ENCODE data around the gene BNIP1.
"Not testable (repeated sequence)": the region's sequence is repeated elsewhere in the genome, so short reads cannot be mapped to it uniquely, and the experiment has no call there.

The BNIP1 gene

DNA sequence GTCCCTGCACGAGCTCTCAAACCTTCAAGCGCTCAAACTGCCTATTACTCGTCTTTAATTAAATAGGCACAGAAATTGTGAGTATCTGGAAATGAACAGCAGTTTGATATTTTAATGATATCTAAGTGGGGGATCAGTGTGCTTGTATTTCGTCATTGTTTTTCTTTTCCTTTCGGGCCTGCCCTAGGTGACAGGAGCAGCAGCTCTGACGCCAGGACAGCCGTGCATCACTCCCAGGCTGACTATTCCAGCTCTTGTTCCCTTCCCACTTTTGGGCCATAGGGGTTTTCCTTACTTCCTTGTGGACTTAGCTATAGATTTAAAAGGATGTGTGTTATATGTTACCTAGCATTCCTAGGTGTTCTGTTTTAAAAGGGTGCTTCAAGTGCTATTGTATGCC, 9.5 kb downstream of the BNIP1 start:
- no peak overlapping the region for H2BK12ac ChIP-seq (ENCODE audit: low read length in 2 of 2)
- no peak overlapping the region for H3K27ac ChIP-seq (ENCODE audit: low read length, poor library complexity, severe bottlenecking)
- H4K91ac ChIP-seq (ENCODE audit: low read length): no peak overlapping the region
- H3K14ac ChIP-seq (ENCODE audit: low read length in 2 of 2): no peak overlapping the region
- H3K4me3 ChIP-seq (ENCODE audit: insufficient read depth in 1 of 2, low read depth in 1 of 2, low read length in 2 of 2): no peak overlapping the region
- no peak overlapping the region for H2AFZ ChIP-seq (ENCODE audit: low read depth, low read length)
- no peak overlapping the region for H3K18ac ChIP-seq (ENCODE audit: low read depth in 1 of 2, low read length in 2 of 2)
- no peak overlapping the region for H3K23ac ChIP-seq (ENCODE audit: low read length in 2 of 2)
- no peak overlapping the region for H2BK120ac ChIP-seq (ENCODE audit: low read depth, low read length)
- no peak overlapping the region for H4K8ac ChIP-seq (ENCODE audit: low read length)
- H2BK5ac ChIP-seq (ENCODE audit: low read depth, low read length, poor library complexity, severe bottlenecking): no peak overlapping the region
- H3K4me2 ChIP-seq (ENCODE audit: low read length, poor library complexity, severe bottlenecking): no peak overlapping the region
- no peaks in the 10 kb centered on the region for H3K9me3 ChIP-seq (ENCODE audit: control insufficient read depth, low read length)
- no peaks in the 10 kb centered on the region for H3K4me1 ChIP-seq (ENCODE audit: control insufficient read depth, insufficient read depth, low read depth, low read length)
- H3K27me3 ChIP-seq (ENCODE audit: control insufficient read depth in 1 of 2, insufficient read depth in 1 of 2, low read length in 2 of 2): no peaks in the 10 kb centered on the region
- 97% methylated on average over 7 of the region's 7 CpGs for WGBS
- no peak for DNase-seq
- no peak overlapping the region for H3K4ac ChIP-seq (ENCODE audit: low read depth in 1 of 2, low read length in 2 of 2)
- no peak overlapping the region for H2AK5ac ChIP-seq (ENCODE audit: low read length, severe bottlenecking)
- peaks cover 41 to 71% of the 10 kb centered on the region in 2 experiments for H3K36me3 ChIP-seq (ENCODE audit: control insufficient read depth in 1 of 2, insufficient read depth in 2 of 2, low read depth in 1 of 2, low read length in 2 of 2)
- no peak overlapping the region for H3K9ac ChIP-seq (ENCODE audit: low read length)
- no peak overlapping the region for H2BK15ac ChIP-seq (ENCODE audit: low read depth, poor library complexity, severe bottlenecking)
- H3K79me1 ChIP-seq (replicated peaks; ENCODE audit: low read length, poor library complexity, severe bottlenecking): peaks cover 18% of the 10 kb centered on the region

DNA sequence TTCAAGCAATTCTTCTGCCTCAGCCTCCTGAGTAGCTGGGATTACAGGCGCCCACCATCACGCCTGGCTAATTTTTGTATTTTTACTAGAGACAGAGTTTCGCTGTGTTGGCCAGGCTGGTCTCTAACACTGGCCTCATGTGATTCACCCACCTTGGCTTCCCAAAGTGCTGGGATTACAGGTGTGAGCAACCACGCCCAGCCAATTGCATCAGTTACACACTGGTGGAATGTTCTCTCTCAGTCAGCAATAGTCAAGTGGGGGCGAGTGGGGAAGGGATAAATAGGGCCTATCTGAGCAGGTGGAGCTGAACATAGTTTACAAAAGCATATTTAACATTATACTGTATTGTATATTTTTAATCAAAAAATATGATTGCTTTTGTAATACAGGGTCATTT, 10.3 kb downstream of the BNIP1 start:
- H4K91ac ChIP-seq (ENCODE audit: low read length); H3K9ac ChIP-seq (ENCODE audit: low read length); H4K8ac ChIP-seq (ENCODE audit: low read length); H2AK5ac ChIP-seq (ENCODE audit: low read length, severe bottlenecking); H2BK15ac ChIP-seq (ENCODE audit: low read depth, poor library complexity, severe bottlenecking); H3K14ac ChIP-seq (ENCODE audit: low read length in 2 of 2); H2BK120ac ChIP-seq (ENCODE audit: low read depth, low read length); H3K4me3 ChIP-seq (ENCODE audit: insufficient read depth in 1 of 2, low read depth in 1 of 2, low read length in 2 of 2); H3K27me3 ChIP-seq (ENCODE audit: control insufficient read depth in 1 of 2, insufficient read depth in 1 of 2, low read length in 2 of 2); H3K27ac ChIP-seq (ENCODE audit: low read length, poor library complexity, severe bottlenecking); H3K9me3 ChIP-seq (ENCODE audit: control insufficient read depth, low read length); H3K18ac ChIP-seq (ENCODE audit: low read depth in 1 of 2, low read length in 2 of 2); DNase-seq; H3K4me1 ChIP-seq (ENCODE audit: control insufficient read depth, insufficient read depth, low read depth, low read length); H2BK12ac ChIP-seq (ENCODE audit: low read length in 2 of 2); H3K4ac ChIP-seq (ENCODE audit: low read depth in 1 of 2, low read length in 2 of 2); H2AFZ ChIP-seq (ENCODE audit: low read depth, low read length); H3K4me2 ChIP-seq (ENCODE audit: low read length, poor library complexity, severe bottlenecking); H2BK5ac ChIP-seq (ENCODE audit: low read depth, low read length, poor library complexity, severe bottlenecking); H3K23ac ChIP-seq (ENCODE audit: low read length in 2 of 2): not testable (repeated sequence)
- Histone ChIP-seq H3K36me3 (ENCODE audit: control insufficient read depth in 1 of 2, insufficient read depth in 2 of 2, low read depth in 1 of 2, low read length in 2 of 2) (peaks cover 39 to 68% of the 10 kb centered on the region in 2 experiments), H3K79me1 (replicated peaks; ENCODE audit: low read length, poor library complexity, severe bottlenecking) (peaks cover 15% of the 10 kb centered on the region)
- WGBS: 99% methylated on average over 4 of the region's 5 CpGs

DNA sequence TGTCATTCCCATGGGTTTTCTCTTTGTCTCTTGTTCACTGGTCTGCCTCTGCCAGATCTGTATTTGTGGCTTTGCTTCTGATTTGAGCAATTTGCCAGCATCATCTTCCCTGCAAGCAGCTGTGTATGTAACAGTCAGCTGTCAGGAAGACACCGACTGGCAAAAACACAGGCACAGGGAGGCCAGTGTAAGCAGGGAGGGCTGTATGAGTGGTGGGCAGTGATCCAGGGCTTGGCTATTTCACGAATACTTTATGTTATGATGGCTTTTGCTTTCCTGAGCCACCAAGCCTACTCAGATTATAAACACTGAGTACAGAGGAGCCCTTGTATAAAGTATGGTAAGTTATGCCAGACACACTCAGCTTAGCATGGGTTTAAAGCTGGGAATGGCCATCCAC, 11.6 kb downstream of the BNIP1 start:
- Histone ChIP-seq H3K27me3 (ENCODE audit: control insufficient read depth in 1 of 2, insufficient read depth in 1 of 2, low read length in 2 of 2) (no peaks in the 10 kb centered on the region), H2BK5ac (ENCODE audit: low read depth, low read length, poor library complexity, severe bottlenecking) (no peak overlapping the region), H3K4me2 (ENCODE audit: low read length, poor library complexity, severe bottlenecking) (no peak overlapping the region), H4K8ac (ENCODE audit: low read length) (no peak overlapping the region), H3K18ac (ENCODE audit: low read depth in 1 of 2, low read length in 2 of 2) (no peak overlapping the region), H2AFZ (ENCODE audit: low read depth, low read length) (no peak overlapping the region), H3K4me3 (ENCODE audit: insufficient read depth in 1 of 2, low read depth in 1 of 2, low read length in 2 of 2) (no peak overlapping the region), H3K4me1 (ENCODE audit: control insufficient read depth, insufficient read depth, low read depth, low read length) (no peaks in the 10 kb centered on the region), H3K79me1 (replicated peaks; ENCODE audit: low read length, poor library complexity, severe bottlenecking) (peaks cover 14% of the 10 kb centered on the region), H4K91ac (ENCODE audit: low read length) (no peak overlapping the region), H3K27ac (ENCODE audit: low read length, poor library complexity, severe bottlenecking) (no peak overlapping the region), H3K23ac (ENCODE audit: low read length in 2 of 2) (no peak overlapping the region), H3K9me3 (ENCODE audit: control insufficient read depth, low read length) (no peaks in the 10 kb centered on the region), H3K36me3 (ENCODE audit: control insufficient read depth in 1 of 2, insufficient read depth in 2 of 2, low read depth in 1 of 2, low read length in 2 of 2) (peaks cover 44 to 71% of the 10 kb centered on the region in 2 experiments), H3K9ac (ENCODE audit: low read length) (no peak overlapping the region), H3K4ac (ENCODE audit: low read depth in 1 of 2, low read length in 2 of 2) (no peak overlapping the region), H2BK15ac (ENCODE audit: low read depth, poor library complexity, severe bottlenecking) (no peak overlapping the region), H2BK12ac (ENCODE audit: low read length in 2 of 2) (no peak overlapping the region), H2AK5ac (ENCODE audit: low read length, severe bottlenecking) (no peak overlapping the region), H2BK120ac (ENCODE audit: low read depth, low read length) (no peak overlapping the region), H3K14ac (ENCODE audit: low read length in 2 of 2) (no peak overlapping the region)
- 50% methylated on average over 1 of the region's 2 CpGs for WGBS
- DNase-seq: no peak

DNA sequence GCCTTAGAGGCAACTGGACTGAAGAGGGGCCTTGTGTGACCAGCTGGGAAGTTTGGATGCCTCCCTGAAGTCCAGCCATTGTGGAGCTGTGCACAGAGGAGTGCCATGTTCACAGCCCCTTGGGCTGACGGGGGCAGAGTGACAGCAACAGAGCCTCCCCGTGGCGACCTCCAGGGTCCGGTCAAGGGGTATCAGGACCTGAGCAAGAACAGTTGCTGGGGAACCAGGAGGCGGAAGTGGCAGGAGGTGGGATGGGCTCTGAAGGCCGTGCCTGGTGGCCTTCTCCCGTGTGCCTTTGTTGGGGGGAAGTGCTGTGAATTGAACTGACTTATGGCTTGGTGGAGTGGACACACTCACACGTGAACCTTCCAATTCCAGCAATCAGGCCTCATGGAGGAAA, 14.0 kb downstream of the BNIP1 start:
- H3K79me1 ChIP-seq (replicated peaks; ENCODE audit: low read length, poor library complexity, severe bottlenecking): peaks cover 14% of the 10 kb centered on the region
- DNase-seq: no peak
- no peak overlapping the region for H3K23ac ChIP-seq (ENCODE audit: low read length in 2 of 2)
- H2AFZ ChIP-seq (ENCODE audit: low read depth, low read length): no peak overlapping the region
- peaks cover 54 to 82% of the 10 kb centered on the region in 2 experiments for H3K36me3 ChIP-seq (ENCODE audit: control insufficient read depth in 1 of 2, insufficient read depth in 2 of 2, low read depth in 1 of 2, low read length in 2 of 2)
- no peak overlapping the region for H3K4ac ChIP-seq (ENCODE audit: low read depth in 1 of 2, low read length in 2 of 2)
- no peak overlapping the region for H3K18ac ChIP-seq (ENCODE audit: low read depth in 1 of 2, low read length in 2 of 2)
- H3K9me3 ChIP-seq (ENCODE audit: control insufficient read depth, low read length): no peaks in the 10 kb centered on the region
- H3K27me3 ChIP-seq (ENCODE audit: control insufficient read depth in 1 of 2, insufficient read depth in 1 of 2, low read length in 2 of 2): no peaks in the 10 kb centered on the region
- no peak overlapping the region for H3K14ac ChIP-seq (ENCODE audit: low read length in 2 of 2)
- WGBS: 89% methylated on average over 8 of the region's 8 CpGs
- no peak overlapping the region for H2BK12ac ChIP-seq (ENCODE audit: low read length in 2 of 2)
- H4K8ac ChIP-seq (ENCODE audit: low read length): no peak overlapping the region
- no peak overlapping the region for H2AK5ac ChIP-seq (ENCODE audit: low read length, severe bottlenecking)
- H2BK120ac ChIP-seq (ENCODE audit: low read depth, low read length): no peak overlapping the region
- no peak overlapping the region for H3K9ac ChIP-seq (ENCODE audit: low read length)
- no peak overlapping the region for H3K27ac ChIP-seq (ENCODE audit: low read length, poor library complexity, severe bottlenecking)
- H3K4me1 ChIP-seq (ENCODE audit: control insufficient read depth, insufficient read depth, low read depth, low read length): no peaks in the 10 kb centered on the region
- H2BK15ac ChIP-seq (ENCODE audit: low read depth, poor library complexity, severe bottlenecking): no peak overlapping the region
- H3K4me3 ChIP-seq (ENCODE audit: insufficient read depth in 1 of 2, low read depth in 1 of 2, low read length in 2 of 2): no peak overlapping the region
- no peak overlapping the region for H2BK5ac ChIP-seq (ENCODE audit: low read depth, low read length, poor library complexity, severe bottlenecking)
- no peak overlapping the region for H3K4me2 ChIP-seq (ENCODE audit: low read length, poor library complexity, severe bottlenecking)
- no peak overlapping the region for H4K91ac ChIP-seq (ENCODE audit: low read length)
